HG02943 (cell line): ENCODE measurements around the gene HMCN1.

Experiments used
- ATAC-seq: cut with Tn5 transposase; IDR thresholded peaks from one replicate; pipeline ENCODE4 v1.9.1; 2021; ENCODE audit warnings: mild to moderate bottlenecking, low read depth, moderate library complexity; ENCODE audit not compliant: unreplicated experiment

Gene HMCN1

DNA sequence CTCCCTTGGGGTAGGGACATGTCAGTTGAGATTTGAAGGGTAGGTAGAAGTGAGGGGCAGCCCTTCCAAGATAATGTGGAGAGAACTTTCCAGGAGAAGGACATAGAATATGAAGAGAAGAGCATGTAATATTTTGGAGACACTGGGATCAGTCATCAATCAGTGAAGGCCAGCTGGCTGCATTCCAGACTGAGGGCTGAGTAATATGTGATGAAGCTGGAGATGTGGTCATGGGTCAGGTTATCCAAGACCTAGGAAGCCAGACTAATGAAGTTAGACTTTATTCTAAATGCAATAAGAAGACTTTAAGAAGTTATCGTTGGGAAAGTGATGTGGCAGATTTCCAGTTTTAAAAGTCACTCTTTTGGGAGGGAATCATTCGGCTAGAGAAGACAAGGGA lies 262.0 kb downstream of the HMCN1 start:
- no peak for ATAC-seq

- ATAC-seq = no peak
Measured at GRCh38 chr1:185998391-185998790, 264.2 kb downstream of the HMCN1 start.

DNA sequence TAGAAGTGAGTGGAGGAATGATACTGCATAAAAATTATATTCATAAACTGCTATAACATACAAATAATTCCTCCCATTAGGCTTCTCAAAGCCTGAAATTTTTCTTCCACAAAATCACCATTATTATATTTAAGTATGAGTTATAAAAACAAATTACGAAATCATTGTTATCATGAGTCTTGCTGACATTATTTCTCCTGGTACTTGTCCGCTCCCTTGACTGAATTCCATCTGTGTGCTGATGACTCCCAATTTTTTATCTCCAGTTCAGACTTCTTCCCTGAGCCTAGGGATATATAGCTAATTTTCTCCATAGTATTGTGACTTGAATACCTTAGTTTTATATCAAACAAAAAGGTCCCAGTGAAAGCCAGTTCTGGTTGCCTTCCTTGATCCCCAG lies 268.2 kb downstream of the HMCN1 start:
- no peak for ATAC-seq

DNA sequence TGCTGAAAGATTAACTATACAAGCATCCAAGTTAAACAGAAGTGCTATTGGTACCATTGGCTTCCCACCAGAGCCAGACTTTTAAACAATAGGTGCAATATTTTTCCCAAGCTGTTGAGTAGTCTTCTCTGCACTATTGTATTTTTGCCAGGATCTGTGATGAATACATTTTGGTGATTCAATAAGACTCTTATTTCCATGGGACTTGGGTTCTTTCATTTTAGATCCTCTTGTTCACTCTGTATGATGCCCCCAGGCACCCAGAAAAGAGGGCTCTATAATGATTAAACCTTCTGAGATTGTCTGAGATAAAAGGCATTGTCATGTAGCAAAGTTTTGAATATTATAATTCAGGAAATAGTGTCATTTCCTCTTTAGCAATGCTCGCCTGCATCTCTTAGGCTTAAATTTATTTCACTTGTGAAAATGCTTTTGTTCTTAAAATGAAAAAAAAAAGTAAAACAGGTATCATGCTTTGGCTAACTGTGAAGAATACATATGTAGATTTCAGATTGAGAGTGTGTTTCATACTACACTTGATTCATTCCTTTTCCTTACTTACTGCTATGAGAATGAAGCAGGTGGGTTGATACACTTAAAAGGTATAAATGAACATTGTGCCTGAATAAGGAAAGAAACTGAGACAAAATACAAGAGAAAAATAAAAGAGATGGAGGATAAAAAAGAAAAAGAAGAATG lies 275.0 kb downstream of the HMCN1 start:
- no peak for ATAC-seq

GRCh38 chr1:186014370-186015037 lies 280.3 kb downstream of the HMCN1 start:
- no peak for ATAC-seq

DNA sequence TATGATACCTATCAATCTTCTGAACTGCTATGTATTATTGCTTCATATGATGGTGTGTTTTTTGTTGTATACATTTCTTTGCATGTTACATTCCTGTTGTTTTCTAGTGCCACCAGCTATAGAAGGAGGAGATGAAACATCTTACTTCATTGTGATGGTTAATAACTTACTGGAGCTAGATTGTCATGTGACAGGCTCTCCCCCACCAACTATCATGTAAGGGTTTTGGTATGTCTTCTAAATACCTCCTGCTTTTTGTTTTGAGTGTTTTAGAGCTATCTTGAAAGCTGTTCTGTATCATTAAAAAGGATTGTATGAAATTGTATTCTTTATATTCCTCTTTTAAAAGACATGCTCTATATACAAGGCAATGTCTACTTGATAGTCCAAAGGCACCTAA lies 282.7 kb downstream of the HMCN1 start:
- no peak for ATAC-seq

- ATAC-seq = no peak
Measured at GRCh38 chr1:186022184-186022583, 288.0 kb downstream of the HMCN1 start.

DNA sequence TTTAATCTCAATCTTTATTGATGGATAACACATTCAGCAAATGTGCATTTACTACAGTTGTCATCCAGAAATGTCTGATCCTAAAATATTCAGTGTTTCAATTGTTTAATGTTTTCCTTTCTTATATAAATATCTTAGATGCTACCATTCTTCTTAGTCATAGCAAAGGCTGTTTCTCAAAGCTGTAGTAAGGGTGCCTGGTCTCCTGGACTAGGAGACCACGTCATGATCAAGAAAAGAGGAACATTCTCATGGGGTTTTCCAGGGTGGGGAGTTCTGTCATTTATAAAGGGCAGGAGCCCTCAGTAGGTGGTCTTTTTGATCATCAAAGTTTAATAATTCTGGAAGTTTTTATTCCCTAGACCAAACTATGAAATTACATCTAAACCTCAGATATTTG lies 292.8 kb downstream of the HMCN1 start:
- no peak for ATAC-seq

DNA sequence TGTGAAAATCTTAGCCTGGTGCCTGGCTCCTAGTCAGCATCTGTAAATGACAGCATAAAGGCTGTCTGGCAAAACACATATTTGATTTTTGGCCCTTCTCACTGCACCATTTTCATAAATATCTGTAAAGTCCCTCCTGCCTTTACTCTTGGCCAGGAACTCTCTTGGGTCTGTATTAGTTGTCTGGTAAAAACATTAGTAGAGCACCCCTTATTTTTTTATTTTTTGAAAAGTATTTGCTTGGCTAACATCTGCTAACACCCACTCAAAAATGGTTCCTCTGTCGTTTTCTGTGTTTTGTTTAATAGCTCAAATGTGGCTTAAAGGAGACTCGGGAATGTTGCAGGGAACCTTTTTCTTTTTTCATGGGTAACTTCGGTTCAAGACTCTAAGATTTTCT lies 293.4 kb downstream of the HMCN1 start:
- no peak for ATAC-seq

DNA sequence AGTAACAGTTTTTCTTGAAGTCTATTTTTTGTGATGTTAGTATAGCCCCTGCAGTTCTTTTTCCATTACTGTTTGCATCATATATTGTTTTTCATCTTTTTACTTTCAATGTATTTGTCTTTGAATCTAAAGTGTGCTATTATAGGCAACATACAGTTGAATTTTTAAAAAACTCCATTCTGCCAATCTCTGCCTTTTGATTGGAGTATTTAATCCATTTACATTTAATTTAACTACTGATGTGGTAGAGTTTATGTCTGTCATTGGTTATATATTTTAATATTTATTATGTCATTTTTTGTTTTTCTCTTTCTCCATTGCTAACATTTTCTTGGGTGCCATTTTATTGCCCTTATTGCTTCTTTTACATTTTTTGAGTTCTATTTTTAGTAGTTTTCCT lies 296.3 kb downstream of the HMCN1 start:
- no peak for ATAC-seq

- no peak for ATAC-seq
Measured at GRCh38 chr1:186033847-186034271, 299.7 kb downstream of the HMCN1 start.

DNA sequence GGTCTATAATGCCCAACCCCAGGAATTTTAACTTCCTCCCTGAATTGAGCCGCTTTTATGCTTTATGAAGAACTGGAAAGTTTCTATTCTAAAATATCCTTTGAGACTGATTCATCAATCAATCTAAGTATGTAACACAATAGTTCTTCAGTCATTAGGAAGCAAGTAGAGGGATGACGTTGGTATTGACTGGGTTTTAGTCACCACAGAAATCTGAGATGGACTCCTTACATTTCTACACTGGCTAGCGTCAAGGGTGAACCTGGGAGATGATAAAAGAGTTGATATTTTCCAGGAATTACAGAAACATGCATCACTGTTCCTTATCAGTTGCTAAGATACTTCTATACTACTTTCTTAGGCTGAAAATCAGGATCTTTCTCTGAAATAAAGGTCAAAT lies 308.0 kb downstream of the HMCN1 start:
- ATAC-seq = no peak

- ATAC-seq = no peak
Measured at GRCh38 chr1:186043296-186043695, 309.1 kb downstream of the HMCN1 start.

- no peak for ATAC-seq
Measured at GRCh38 chr1:186044079-186044685, 310.0 kb downstream of the HMCN1 start.

DNA sequence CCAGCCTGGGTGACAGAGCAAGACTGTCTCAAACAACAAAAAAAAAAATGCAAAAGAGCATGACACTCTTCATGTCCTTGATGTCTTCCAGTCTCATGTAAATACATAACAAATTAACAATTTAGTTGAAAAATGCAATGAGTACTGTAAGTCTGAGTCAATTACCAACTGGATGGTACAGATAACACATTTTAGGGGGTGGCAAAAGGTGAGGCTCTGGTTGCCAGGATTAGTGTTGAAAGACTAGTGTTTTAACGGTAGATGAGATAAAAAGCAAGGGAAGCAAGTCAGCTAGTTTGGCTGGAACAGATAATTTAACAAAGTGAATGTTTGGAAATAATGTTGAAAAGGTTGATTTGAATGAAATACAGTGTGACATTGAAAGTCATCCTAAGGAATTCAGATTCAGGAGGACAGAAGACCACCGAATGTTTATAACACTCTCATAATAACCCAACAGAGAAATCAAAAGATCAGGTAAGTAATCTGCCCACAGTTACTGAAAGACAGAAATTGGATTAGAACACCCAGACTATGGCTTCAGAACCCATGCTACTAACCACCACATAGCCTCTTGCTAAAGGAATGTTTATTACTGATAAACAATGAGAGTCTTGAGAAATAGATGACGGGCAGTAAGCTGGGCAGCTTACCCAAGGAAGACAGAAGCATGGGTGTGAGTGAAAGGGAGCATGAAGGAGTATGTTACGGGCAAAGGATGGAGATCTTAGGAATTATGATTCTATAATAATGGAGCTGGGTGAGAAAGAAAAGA lies 312.4 kb downstream of the HMCN1 start:
- no peak for ATAC-seq

DNA sequence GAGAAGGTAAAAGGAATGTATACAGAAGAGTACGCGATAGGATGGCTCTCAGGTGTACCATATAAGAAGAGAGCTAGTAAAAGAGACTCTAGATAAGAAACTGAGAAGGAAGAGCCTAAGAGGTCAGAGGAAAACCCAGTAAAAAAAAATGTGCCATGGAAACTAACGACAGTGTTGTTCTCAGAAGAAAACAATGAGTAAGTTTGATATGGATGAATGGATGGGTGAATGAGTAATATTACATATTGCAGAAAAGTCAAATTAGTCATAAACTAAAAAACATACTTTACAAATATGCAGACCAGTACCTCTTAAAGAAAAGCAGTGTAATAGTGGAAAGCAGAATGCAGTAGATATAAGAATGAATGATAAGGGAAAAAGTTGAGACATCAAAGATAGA lies 316.2 kb downstream of the HMCN1 start:
- ATAC-seq = no peak

DNA sequence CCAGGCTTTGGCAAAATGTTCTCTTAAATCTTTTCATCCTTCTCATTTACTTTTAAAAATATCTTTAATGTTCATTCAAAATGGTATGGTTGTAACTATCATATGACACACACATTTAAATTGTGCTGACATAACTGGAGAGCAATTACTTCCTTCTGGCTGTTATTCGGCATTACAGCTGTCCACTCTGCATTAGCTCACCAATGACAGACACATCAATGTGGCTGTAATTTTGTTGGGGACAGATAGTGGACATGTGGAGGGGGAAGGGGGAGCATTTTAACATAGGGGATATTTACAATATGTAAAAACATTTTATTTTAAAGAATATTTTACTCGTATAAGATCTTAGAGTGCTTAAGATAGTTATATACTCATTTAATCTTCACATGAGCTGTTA lies 319.8 kb downstream of the HMCN1 start:
- no peak for ATAC-seq

- ATAC-seq = no peak
Measured at GRCh38 chr1:186054932-186055331, 320.7 kb downstream of the HMCN1 start.

GRCh38 chr1:186055846-186056245 lies 321.7 kb downstream of the HMCN1 start:
- ATAC-seq = no peak

- no peak for ATAC-seq
Measured at GRCh38 chr1:186057086-186057485, 322.9 kb downstream of the HMCN1 start.

DNA sequence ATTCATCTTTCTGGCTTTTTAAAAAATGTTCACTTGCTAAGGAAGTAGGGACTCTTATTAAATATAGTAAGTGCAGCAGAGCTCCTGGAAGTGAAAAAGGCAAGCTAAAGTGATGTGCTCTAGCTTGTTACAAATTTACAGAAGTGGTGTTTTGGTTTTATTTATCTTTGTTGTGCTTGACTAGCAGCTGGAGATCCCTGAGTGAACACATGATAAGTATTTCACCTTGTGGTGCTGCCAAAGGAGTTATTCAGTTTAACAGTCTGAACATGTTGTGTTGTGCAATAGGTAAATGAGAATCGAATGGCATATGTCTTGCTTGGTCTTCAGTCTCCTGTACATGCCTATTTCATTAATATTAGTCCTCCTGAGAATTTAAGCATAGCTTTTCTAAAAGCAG lies 325.1 kb downstream of the HMCN1 start:
- no peak for ATAC-seq
